Brain microvascular endothelial cell (primary cell): ENCODE results near the gene HLA-DRB1.

Experiments
- DNase-seq: peaks from one replicate; pipeline ENCODE4 v3.0.0-alpha.2; 2020
- H3K27ac ChIP-seq: fragments of 250-450 bp; sonication (Bioruptor Pico); 2 replicates; pipeline ENCODE4 v1.5.1; 2020; ENCODE audit warnings: mild to moderate bottlenecking, moderate library complexity
- H3K27me3 ChIP-seq: fragments of 250-450 bp; sonication (Bioruptor Pico); replicated peaks from 2 replicates; pipeline ENCODE4 v1.5.1; 2020; ENCODE audit warnings: mild to moderate bottlenecking
- H3K36me3 ChIP-seq: fragments of 250-450 bp; sonication (Bioruptor Pico); replicated peaks from 2 replicates; pipeline ENCODE4 v1.5.1; 2020; ENCODE audit warnings: mild to moderate bottlenecking
- H3K4me3 ChIP-seq: 2 replicates; pipeline ENCODE4 v1.5.1; 2011; ENCODE audit warnings: low read depth, mild to moderate bottlenecking, control low read depth, low read length, moderate library complexity
- in situ Hi-C: cut with HindIII; loops from 2 replicates; pipeline ENCODE4 v1.10.0; 2017; ENCODE audit warnings: low sequenced_read_pairs, low pct_ligation_motif_present
- TF ChIP-seq, protein P1 (sequence below): IDR thresholded peaks from 2 replicates; pipeline ENCODE4 v1.5.1; 2011; ENCODE audit warnings: low read depth, mild to moderate bottlenecking, moderate library complexity, low read length, control low read depth, inconsistent platforms; ENCODE audit errors: missing control alignments

The HLA-DRB1 gene

DNA sequence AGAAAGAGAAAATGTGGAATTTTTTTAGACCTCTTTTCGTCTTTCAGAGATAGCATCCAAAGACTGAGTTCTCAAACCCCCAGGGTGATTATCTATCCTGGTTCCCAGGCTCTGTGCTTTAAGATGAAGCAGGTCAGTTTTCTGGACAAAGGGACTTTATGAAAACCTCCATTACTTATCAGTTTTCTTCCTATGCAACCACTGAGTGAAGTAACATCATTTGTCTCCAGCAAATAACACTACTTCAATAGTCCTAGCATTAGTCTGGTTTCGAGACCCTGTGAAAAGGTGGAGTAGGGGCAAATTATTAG is 18.3 kb upstream of the HLA-DRB1 start:
- TF ChIP-seq, protein P1, sequence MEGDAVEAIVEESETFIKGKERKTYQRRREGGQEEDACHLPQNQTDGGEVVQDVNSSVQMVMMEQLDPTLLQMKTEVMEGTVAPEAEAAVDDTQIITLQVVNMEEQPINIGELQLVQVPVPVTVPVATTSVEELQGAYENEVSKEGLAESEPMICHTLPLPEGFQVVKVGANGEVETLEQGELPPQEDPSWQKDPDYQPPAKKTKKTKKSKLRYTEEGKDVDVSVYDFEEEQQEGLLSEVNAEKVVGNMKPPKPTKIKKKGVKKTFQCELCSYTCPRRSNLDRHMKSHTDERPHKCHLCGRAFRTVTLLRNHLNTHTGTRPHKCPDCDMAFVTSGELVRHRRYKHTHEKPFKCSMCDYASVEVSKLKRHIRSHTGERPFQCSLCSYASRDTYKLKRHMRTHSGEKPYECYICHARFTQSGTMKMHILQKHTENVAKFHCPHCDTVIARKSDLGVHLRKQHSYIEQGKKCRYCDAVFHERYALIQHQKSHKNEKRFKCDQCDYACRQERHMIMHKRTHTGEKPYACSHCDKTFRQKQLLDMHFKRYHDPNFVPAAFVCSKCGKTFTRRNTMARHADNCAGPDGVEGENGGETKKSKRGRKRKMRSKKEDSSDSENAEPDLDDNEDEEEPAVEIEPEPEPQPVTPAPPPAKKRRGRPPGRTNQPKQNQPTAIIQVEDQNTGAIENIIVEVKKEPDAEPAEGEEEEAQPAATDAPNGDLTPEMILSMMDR: no peak
- H3K27ac ChIP-seq: no peak overlapping the region
- no peak overlapping the region for H3K4me3 ChIP-seq
- H3K27me3 ChIP-seq: no peaks in the 10 kb centered on the region
- H3K36me3 ChIP-seq: no peaks in the 10 kb centered on the region
- in situ Hi-C loops: no loop called here
- DNase-seq: no peak

GRCh38 chr6:32607263-32607987 is 17.8 kb upstream of the HLA-DRB1 start:
- in situ Hi-C loops: no loop called here
- Histone ChIP-seq H3K36me3 (no peaks in the 10 kb centered on the region), H3K27ac (no peak overlapping the region), H3K27me3 (no peaks in the 10 kb centered on the region), H3K4me3 (no peak overlapping the region)
- no peak for DNase-seq
- TF ChIP-seq, protein P1: no peak

- in situ Hi-C loops: no loop called here
- no peak overlapping the region for H3K27ac ChIP-seq
- no peaks in the 10 kb centered on the region for H3K36me3 ChIP-seq
- no peak overlapping the region for H3K4me3 ChIP-seq
- no peak for DNase-seq
- no peaks in the 10 kb centered on the region for H3K27me3 ChIP-seq
- TF ChIP-seq, protein P1: no peak
Observed at GRCh38 chr6:32604434-32604877, 14.8 kb upstream of the HLA-DRB1 start.

DNA sequence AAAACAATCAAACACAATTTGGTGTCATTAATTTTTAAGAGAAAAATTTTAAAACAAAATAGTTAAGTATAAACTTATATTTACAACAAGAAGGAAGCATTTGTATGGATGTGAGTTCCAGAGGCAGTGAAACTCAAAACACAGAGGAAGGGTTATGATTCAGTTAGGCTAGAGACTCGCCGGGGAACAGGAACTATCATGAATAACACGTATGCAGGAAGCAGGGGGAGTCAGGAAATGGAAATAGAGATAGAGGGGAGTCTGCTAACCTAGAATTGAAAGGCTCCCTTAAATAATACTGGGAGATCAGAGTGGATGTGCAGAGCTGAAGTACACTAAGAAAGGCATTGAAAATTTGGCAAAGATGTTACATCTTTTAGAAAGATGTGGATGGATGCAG is 14.2 kb upstream of the HLA-DRB1 start:
- TF ChIP-seq, protein P1: no peak
- DNase-seq: no peak
- no peaks in the 10 kb centered on the region for H3K27me3 ChIP-seq
- H3K27ac ChIP-seq: no peak overlapping the region
- H3K4me3 ChIP-seq: no peak overlapping the region
- in situ Hi-C loops: no loop called here
- H3K36me3 ChIP-seq: no peaks in the 10 kb centered on the region

DNA sequence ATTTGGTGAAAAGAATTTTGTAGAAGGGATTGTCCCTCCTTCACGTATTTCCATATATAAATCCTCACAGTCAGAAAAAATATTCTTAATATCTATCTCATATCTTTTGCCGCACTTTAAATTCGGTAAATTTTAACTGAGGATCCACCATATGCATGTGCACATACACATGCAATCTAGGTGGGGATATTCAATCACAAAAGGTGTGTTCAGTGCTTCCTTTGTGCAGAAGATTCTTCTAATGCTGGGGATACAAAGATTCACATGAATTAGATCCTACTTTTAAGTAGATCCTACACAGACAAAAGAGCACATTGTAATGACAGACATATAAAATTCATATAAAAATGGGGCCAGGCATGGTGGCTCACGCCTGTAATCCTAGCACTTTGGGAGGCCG is 13.6 kb upstream of the HLA-DRB1 start:
- in situ Hi-C loops: no loop called here
- no peak for DNase-seq
- H3K36me3 ChIP-seq: no peaks in the 10 kb centered on the region
- H3K27ac ChIP-seq: no peak overlapping the region
- H3K27me3 ChIP-seq: no peaks in the 10 kb centered on the region
- TF ChIP-seq, protein P1: no peak
- H3K4me3 ChIP-seq: no peak overlapping the region

DNA sequence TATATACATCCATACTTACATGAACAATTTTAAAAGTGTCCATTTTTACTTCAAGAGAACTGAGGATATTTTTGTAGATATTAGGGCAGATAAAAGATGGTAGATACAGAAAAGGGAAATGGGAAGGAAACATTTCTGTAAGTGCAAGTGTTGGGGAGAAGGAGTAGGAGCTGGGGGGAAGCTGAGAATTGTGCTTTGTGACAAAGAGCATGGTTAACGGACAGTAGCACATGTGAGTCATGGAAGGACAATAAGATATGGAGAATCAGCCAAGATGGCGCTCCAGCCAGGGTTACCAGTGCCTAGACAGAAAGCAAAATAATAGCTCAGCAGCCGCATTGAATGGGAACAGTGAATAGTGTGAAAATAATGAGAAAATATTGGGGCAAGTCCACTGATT is 12.7 kb upstream of the HLA-DRB1 start:
- H3K4me3 ChIP-seq: no peak overlapping the region
- in situ Hi-C loops: no loop called here
- H3K27me3 ChIP-seq: no peaks in the 10 kb centered on the region
- TF ChIP-seq, protein P1: no peak
- no peak overlapping the region for H3K27ac ChIP-seq
- H3K36me3 ChIP-seq: no peaks in the 10 kb centered on the region
- DNase-seq: no peak
